Activated T-helper 17 cell treated with anti-CD3 and anti-CD28 coated beads, Interleukin-2, amount 50 U/mL, for 72 hours (primary cell): ENCODE results near the gene PKNOX2. TPM values are rescaled to one million over a fixed set of nuclear protein-coding genes. Genes with fewer than 3 reads are reported as not detected.

ENCODE experiments used
- ATAC-seq: fragments of 150-1000 bp; cut with Tn5 transposase; replicated peaks from 2 replicates; pipeline ENCODE4 v1.10.0; 2021; ENCODE audit warnings: mild to moderate bottlenecking, moderate library complexity
- H3K27ac Mint-ChIP-seq: one replicate; pipeline ENCODE4 v1.8.0; 2022; ENCODE audit warnings: mixed read lengths
- H3K27me3 Mint-ChIP-seq: one replicate; pipeline ENCODE4 v1.8.0; 2022; ENCODE audit warnings: mixed read lengths
- H3K36me3 Mint-ChIP-seq: one replicate; pipeline ENCODE4 v1.8.0; 2022; ENCODE audit warnings: low read depth, mild to moderate bottlenecking, mixed read lengths
- H3K4me1 Mint-ChIP-seq: one replicate; pipeline ENCODE4 v1.8.0; 2022; ENCODE audit warnings: mixed read lengths
- H3K4me3 Mint-ChIP-seq: one replicate; pipeline ENCODE4 v1.8.0; 2022; ENCODE audit warnings: mild to moderate bottlenecking, mixed read lengths
- H3K9me3 Mint-ChIP-seq: one replicate; pipeline ENCODE4 v1.8.0; 2022; ENCODE audit warnings: mixed read lengths
- total RNA-seq, 2 donors: library from RNA; stranded (reverse); gene quantifications; one replicate each; pipeline ENCODE4 v1.2.3, GENCODE V29; 2022

PKNOX2 gene
- total RNA-seq, 2 donors from 2014 or later, result not detected

- Mint-ChIP-seq H3K27me3 (peaks cover 37% of the 10 kb centered on the region), H3K9me3 (no peaks in the 10 kb centered on the region), H3K36me3 (no peaks in the 10 kb centered on the region), H3K4me3 (no peak overlapping the region), H3K4me1 (no peaks in the 10 kb centered on the region), H3K27ac (no peak overlapping the region)
- no peak for ATAC-seq
Observed at GRCh38 chr11:125407046-125407445, 242.5 kb downstream of the PKNOX2 start.

GRCh38 chr11:125408311-125408711 lies 243.8 kb downstream of the PKNOX2 start:
- Mint-ChIP-seq H3K27ac (no peak overlapping the region), H3K36me3 (no peaks in the 10 kb centered on the region), H3K9me3 (no peaks in the 10 kb centered on the region), H3K27me3 (peaks cover 32% of the 10 kb centered on the region), H3K4me1 (no peaks in the 10 kb centered on the region), H3K4me3 (no peak overlapping the region)
- no peak for ATAC-seq

- H3K4me3 Mint-ChIP-seq, result no peak overlapping the region
- no peak overlapping the region for H3K27ac Mint-ChIP-seq
- no peaks in the 10 kb centered on the region for H3K36me3 Mint-ChIP-seq
- no peaks in the 10 kb centered on the region for H3K9me3 Mint-ChIP-seq
- peaks cover 23% of the 10 kb centered on the region for H3K27me3 Mint-ChIP-seq
- H3K4me1 Mint-ChIP-seq, result no peaks in the 10 kb centered on the region
- no peak for ATAC-seq
Observed at GRCh38 chr11:125410091-125410490, 245.5 kb downstream of the PKNOX2 start.

GRCh38 chr11:125412177-125412496 lies 247.6 kb downstream of the PKNOX2 start:
- Mint-ChIP-seq H3K27ac (no peak overlapping the region), H3K36me3 (no peaks in the 10 kb centered on the region), H3K4me1 (no peaks in the 10 kb centered on the region), H3K27me3 (peaks cover 19% of the 10 kb centered on the region), H3K9me3 (no peaks in the 10 kb centered on the region), H3K4me3 (no peak overlapping the region)
- ATAC-seq, result no peak

GRCh38 chr11:125412509-125412908 lies 248.0 kb downstream of the PKNOX2 start:
- Mint-ChIP-seq H3K36me3 (no peaks in the 10 kb centered on the region), H3K27me3 (peaks cover 18% of the 10 kb centered on the region)

GRCh38 chr11:125413226-125413625 lies 248.7 kb downstream of the PKNOX2 start:
- no peak overlapping the region for H3K4me3 Mint-ChIP-seq
- no peak for ATAC-seq

More at GRCh38 chr11:125412509-125412908, 248.0 kb downstream of the PKNOX2 start:
- H3K9me3 Mint-ChIP-seq, result no peaks in the 10 kb centered on the region
- H3K4me3 Mint-ChIP-seq, result no peak overlapping the region
- H3K27ac Mint-ChIP-seq, result peak overlapping the region; percentile 44
- H3K4me1 Mint-ChIP-seq, result no peaks in the 10 kb centered on the region
- ATAC-seq, result no peak

GRCh38 chr11:125414121-125414520 lies 249.6 kb downstream of the PKNOX2 start:
- H3K4me3 Mint-ChIP-seq, result no peak overlapping the region
- H3K27me3 Mint-ChIP-seq, result peaks cover 12% of the 10 kb centered on the region
- no peaks in the 10 kb centered on the region for H3K9me3 Mint-ChIP-seq
- H3K4me1 Mint-ChIP-seq, result no peaks in the 10 kb centered on the region
- ATAC-seq, result no peak
- H3K36me3 Mint-ChIP-seq, result no peaks in the 10 kb centered on the region
- H3K27ac Mint-ChIP-seq, result no peak overlapping the region

More at GRCh38 chr11:125413226-125413625, 248.7 kb downstream of the PKNOX2 start:
- no peaks in the 10 kb centered on the region for H3K9me3 Mint-ChIP-seq
- H3K27ac Mint-ChIP-seq, result peak overlapping the region; percentile 44
- H3K36me3 Mint-ChIP-seq, result no peaks in the 10 kb centered on the region
- H3K4me1 Mint-ChIP-seq, result no peaks in the 10 kb centered on the region
- peaks cover 14% of the 10 kb centered on the region for H3K27me3 Mint-ChIP-seq

GRCh38 chr11:125416981-125417935 lies 252.7 kb downstream of the PKNOX2 start:
- peaks cover 14% of the 10 kb centered on the region for H3K27me3 Mint-ChIP-seq
- no peak for ATAC-seq
- no peaks in the 10 kb centered on the region for H3K9me3 Mint-ChIP-seq
- H3K27ac Mint-ChIP-seq, result no peak overlapping the region
- no peaks in the 10 kb centered on the region for H3K36me3 Mint-ChIP-seq
- no peaks in the 10 kb centered on the region for H3K4me1 Mint-ChIP-seq
- H3K4me3 Mint-ChIP-seq, result no peak overlapping the region

- Mint-ChIP-seq H3K4me1 (no peaks in the 10 kb centered on the region), H3K4me3 (no peak overlapping the region), H3K9me3 (no peaks in the 10 kb centered on the region), H3K36me3 (no peaks in the 10 kb centered on the region), H3K27ac (no peak overlapping the region), H3K27me3 (peaks cover 16% of the 10 kb centered on the region)
- no peak for ATAC-seq
Observed at GRCh38 chr11:125418396-125418795, 253.8 kb downstream of the PKNOX2 start.

- Mint-ChIP-seq H3K4me1 (no peaks in the 10 kb centered on the region), H3K4me3 (no peak overlapping the region), H3K27ac (no peak overlapping the region), H3K36me3 (no peaks in the 10 kb centered on the region), H3K27me3 (peaks cover 14% of the 10 kb centered on the region), H3K9me3 (no peaks in the 10 kb centered on the region)
- no peak for ATAC-seq
Observed at GRCh38 chr11:125422681-125423080, 258.1 kb downstream of the PKNOX2 start.

- Mint-ChIP-seq H3K4me3 (no peak overlapping the region), H3K27me3 (peaks cover 14% of the 10 kb centered on the region), H3K9me3 (no peaks in the 10 kb centered on the region), H3K36me3 (no peaks in the 10 kb centered on the region), H3K27ac (peak overlapping the region; percentile 45), H3K4me1 (no peaks in the 10 kb centered on the region)
- ATAC-seq, result peak; percentile 45
Observed at GRCh38 chr11:125423247-125423849, 258.8 kb downstream of the PKNOX2 start.

GRCh38 chr11:125425601-125426000 lies 261.1 kb downstream of the PKNOX2 start:
- no peak overlapping the region for H3K4me3 Mint-ChIP-seq
- no peak overlapping the region for H3K27ac Mint-ChIP-seq
- H3K27me3 Mint-ChIP-seq, result peaks cover 14% of the 10 kb centered on the region
- H3K4me1 Mint-ChIP-seq, result no peaks in the 10 kb centered on the region
- ATAC-seq, result no peak
- no peaks in the 10 kb centered on the region for H3K9me3 Mint-ChIP-seq
- H3K36me3 Mint-ChIP-seq, result no peaks in the 10 kb centered on the region

GRCh38 chr11:125426818-125427528 lies 262.4 kb downstream of the PKNOX2 start:
- H3K4me3 Mint-ChIP-seq, result no peak overlapping the region
- H3K27ac Mint-ChIP-seq, result no peak overlapping the region
- ATAC-seq, result no peak
- H3K27me3 Mint-ChIP-seq, result peaks cover 7% of the 10 kb centered on the region
- no peaks in the 10 kb centered on the region for H3K36me3 Mint-ChIP-seq
- H3K4me1 Mint-ChIP-seq, result no peaks in the 10 kb centered on the region
- H3K9me3 Mint-ChIP-seq, result no peaks in the 10 kb centered on the region

GRCh38 chr11:125428486-125429173 lies 264.1 kb downstream of the PKNOX2 start:
- Mint-ChIP-seq H3K4me3 (no peak overlapping the region), H3K36me3 (no peaks in the 10 kb centered on the region), H3K4me1 (no peaks in the 10 kb centered on the region), H3K27me3 (peaks cover 10% of the 10 kb centered on the region), H3K27ac (no peak overlapping the region), H3K9me3 (no peaks in the 10 kb centered on the region)
- no peak for ATAC-seq
